Measurements from ENCODE around the gene SRP19. TPM values are rescaled to one million over a fixed set of nuclear protein-coding genes. Genes with fewer than 3 reads are reported as not detected.
"Not testable (repeated sequence)": the region's sequence is repeated elsewhere in the genome, so short reads cannot be mapped to it uniquely, and the experiment has no call there.

The SRP19 gene
- total RNA-seq, 4 donors from 2014 or later: 31.1 to 63.7 (median 43.9) TPM

DNA sequence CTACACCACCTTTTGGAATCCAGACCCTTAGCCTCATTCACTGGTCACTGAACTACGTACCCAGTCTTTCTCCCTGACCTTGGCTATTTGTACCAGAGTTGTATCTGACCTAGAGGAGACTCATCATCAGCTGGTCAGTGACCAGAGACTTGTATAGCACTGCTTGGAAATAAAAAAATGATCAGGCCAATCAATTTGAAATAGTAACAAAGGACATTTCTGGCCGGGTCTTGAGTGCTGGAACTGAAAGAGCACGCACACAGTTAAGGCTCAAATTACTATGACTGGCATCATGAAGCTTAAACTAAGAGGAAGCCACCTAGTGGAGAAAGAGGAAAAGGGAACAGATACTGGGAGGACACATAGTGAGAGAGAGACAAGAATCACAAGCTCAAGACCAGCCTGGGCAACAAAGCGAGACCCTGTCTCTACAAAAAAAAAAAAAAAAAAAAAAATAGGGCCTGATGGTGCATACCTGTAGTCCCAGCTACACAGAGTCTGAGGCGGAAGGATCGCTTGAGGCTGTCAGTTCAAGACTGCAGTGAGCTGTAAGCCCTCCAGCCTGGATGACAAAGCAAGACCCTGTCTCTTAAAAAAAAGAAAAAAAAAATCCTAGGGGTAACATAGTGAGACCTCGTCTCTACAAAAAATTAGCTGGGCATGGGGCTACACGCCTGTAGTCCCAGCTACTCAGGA, 12.8 kb upstream of the SRP19 start:
- DNase-seq (ENCODE audit: low spot score in 2 of 2): no peak
- intact Hi-C loops (cut with DNase I; ENCODE audit: low total_unique reads): no loop called here
- no peak overlapping the region for H3K4me3 ChIP-seq (ENCODE audit: low read depth, poor library complexity, severe bottlenecking)
- TF ChIP-seq, protein P1, sequence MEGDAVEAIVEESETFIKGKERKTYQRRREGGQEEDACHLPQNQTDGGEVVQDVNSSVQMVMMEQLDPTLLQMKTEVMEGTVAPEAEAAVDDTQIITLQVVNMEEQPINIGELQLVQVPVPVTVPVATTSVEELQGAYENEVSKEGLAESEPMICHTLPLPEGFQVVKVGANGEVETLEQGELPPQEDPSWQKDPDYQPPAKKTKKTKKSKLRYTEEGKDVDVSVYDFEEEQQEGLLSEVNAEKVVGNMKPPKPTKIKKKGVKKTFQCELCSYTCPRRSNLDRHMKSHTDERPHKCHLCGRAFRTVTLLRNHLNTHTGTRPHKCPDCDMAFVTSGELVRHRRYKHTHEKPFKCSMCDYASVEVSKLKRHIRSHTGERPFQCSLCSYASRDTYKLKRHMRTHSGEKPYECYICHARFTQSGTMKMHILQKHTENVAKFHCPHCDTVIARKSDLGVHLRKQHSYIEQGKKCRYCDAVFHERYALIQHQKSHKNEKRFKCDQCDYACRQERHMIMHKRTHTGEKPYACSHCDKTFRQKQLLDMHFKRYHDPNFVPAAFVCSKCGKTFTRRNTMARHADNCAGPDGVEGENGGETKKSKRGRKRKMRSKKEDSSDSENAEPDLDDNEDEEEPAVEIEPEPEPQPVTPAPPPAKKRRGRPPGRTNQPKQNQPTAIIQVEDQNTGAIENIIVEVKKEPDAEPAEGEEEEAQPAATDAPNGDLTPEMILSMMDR (IDR thresholded peaks at IDR 0.05): no peak
- no peak for TF ChIP-seq POLR2A (IDR thresholded peaks at IDR 0.05)
- 44 to 50% methylated on average over 8 of the region's 8 CpGs for WGBS, 2 donors

DNA sequence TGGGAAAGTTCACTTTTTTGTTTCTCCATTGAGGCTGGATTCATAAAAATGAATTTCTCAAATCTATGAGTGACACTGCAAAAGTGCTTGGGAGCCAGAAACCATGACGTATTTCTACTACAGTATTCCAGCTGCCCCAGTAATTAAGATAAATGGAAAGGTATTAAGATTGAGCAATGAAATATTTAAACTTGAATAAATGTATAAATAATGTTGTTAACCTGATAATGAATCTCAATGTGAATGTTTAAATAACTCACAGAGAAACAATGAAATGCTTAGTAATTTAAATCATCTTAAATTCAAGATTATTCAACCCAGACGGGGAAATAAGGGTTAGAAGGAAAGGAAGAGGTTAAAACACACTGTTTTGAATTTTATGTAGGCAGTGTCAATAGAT, 11.2 kb upstream of the SRP19 start:
- intact Hi-C loops (cut with DNase I; ENCODE audit: low total_unique reads): no loop called here
- DNase-seq (ENCODE audit: low spot score in 2 of 2): no peak
- H3K4me3 ChIP-seq (ENCODE audit: low read depth, poor library complexity, severe bottlenecking): no peak overlapping the region
- 66 to 76% methylated on average over 2 of the region's 2 CpGs for WGBS, 2 donors
- TF ChIP-seq, protein P1 (IDR thresholded peaks at IDR 0.05): no peak
- no peak for TF ChIP-seq POLR2A (IDR thresholded peaks at IDR 0.05)

DNA sequence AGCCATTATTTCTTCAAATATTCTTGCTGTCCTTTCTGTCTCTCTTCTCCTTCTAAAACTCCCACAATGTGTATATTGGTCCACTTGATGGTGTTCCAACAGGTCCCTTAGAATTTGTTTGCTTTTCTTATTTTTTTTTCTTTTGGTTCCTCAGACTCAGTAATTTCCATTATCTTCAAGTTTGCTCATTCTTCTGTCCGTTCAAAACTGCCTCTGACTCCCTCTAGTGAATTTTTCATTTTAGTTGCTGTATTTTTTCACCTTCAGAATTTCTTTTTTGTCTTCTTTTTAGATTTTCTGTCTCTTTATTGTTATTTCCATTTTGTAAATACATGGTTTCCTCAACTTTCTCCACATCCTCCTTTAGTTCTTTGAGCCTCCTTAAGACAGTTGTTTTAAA, 6.4 kb upstream of the SRP19 start:
- WGBS, 2 donors: 67 to 80% methylated on average over 1 of the region's 1 CpG
- H3K4me3 ChIP-seq (ENCODE audit: low read depth, poor library complexity, severe bottlenecking): no peak overlapping the region
- DNase-seq (ENCODE audit: low spot score in 2 of 2): no peak
- TF ChIP-seq, protein P1 (IDR thresholded peaks at IDR 0.05): no peak
- intact Hi-C loops (cut with DNase I; ENCODE audit: low total_unique reads): no loop called here

DNA sequence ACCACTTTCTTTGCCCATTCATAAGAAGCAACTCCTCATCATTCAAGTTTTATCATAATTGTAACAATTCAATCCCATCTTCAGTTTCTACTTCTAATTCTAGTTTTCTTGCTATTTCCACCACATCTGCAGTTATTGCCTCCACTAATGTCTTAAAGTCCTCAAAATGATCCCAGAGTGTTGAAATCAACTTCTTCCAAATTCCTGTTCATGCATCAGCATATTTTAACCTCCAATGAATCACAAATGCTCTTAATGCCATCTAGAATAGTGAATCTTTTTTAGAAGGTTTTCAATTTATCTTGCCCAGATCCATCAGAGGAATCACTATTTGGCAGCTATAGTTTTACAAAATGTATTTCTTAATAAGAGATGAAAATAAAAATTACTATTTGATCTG, 3.2 kb upstream of the SRP19 start:
- H3K4me3 ChIP-seq (ENCODE audit: low read depth, poor library complexity, severe bottlenecking): no peak overlapping the region
- DNase-seq (ENCODE audit: low spot score in 2 of 2): no peak
- TF ChIP-seq, protein P1 (IDR thresholded peaks at IDR 0.05): no peak
- intact Hi-C loops (cut with DNase I; ENCODE audit: low total_unique reads): no loop called here

DNA sequence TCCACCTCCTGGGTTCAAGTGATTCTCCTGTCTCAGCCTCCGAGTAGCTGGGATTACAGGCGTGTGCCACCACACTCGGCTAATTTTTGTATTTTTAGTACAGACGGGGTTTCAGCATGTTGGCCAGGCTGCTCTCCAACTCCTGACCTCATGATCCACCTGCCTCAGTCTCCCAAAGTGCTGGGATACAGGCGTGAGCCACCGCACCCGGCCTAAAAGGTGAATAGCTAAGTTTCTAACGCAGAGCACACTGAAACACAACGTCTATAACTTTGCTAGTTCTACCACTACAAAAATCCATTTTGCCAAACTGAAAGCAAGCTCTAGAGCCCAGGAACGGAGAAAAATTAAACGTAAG, 537 bp upstream of the SRP19 start:
- intact Hi-C loops (cut with DNase I; ENCODE audit: low total_unique reads); DNase-seq (ENCODE audit: low spot score in 2 of 2): not testable (repeated sequence)
- WGBS, 2 donors: 70 to 74% methylated on average over 11 of the region's 11 CpGs
- H3K4me3 ChIP-seq (ENCODE audit: low read depth, poor library complexity, severe bottlenecking): peak overlapping the region; percentile 37

DNA sequence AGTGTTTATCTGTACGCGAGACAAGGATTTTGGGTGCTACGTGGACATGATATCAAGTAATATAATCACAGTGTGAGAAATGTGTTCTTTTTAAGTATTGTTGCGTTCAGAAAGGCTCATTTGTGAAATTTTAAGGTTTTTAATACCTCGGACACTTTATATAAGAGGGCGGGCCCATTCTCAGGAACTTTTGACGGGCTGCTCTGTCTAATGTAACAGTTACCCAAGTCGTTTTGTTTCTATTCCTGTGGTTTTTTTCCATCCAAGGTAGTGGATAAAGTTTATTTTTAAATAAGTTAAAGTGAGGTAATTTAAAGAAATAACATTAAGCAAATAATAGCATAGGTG, 525 bp downstream of the SRP19 start:
- peak overlapping the region; percentile 90 for H3K4me3 ChIP-seq (ENCODE audit: low read depth, poor library complexity, severe bottlenecking)
- intact Hi-C loops (cut with DNase I; ENCODE audit: low total_unique reads): no loop called here

More for the DNA sequence above, 525 bp downstream of the SRP19 start:
- TF ChIP-seq POLR2A (IDR thresholded peaks at IDR 0.05): no peak
- TF ChIP-seq, protein P1 (IDR thresholded peaks at IDR 0.05): no peak
- WGBS, 2 donors: 0 to 1% methylated on average over 8 of the region's 8 CpGs
- DNase-seq (ENCODE audit: low spot score in 2 of 2): no peak
